Fibroblast of lung (primary cell): Measurements from ENCODE around the gene SLC25A41. TPM values are rescaled to one million over a fixed set of nuclear protein-coding genes. Genes with fewer than 3 reads are reported as not detected.

Experiments
- DNase-seq, 2 donors: peaks; one replicate each; pipeline versions ENCODE4 v3.0.0 to v3.0.0-alpha.2; 2010; ENCODE audit warnings: low read depth in 2 of 2
- H2AFZ ChIP-seq: 2 replicates; pipeline ENCODE4 v1.5.1; 2012; ENCODE audit warnings: low read length, control low read depth, inconsistent platforms
- H3K27ac ChIP-seq: 2 replicates; pipeline ENCODE4 v1.5.1; 2011; ENCODE audit warnings: low read length, control low read depth; ENCODE audit not compliant: insufficient read depth
- H3K27me3 ChIP-seq: 2 replicates; pipeline ENCODE4 v1.5.1; 2011; ENCODE audit warnings: mild to moderate bottlenecking, low read length; ENCODE audit not compliant: control insufficient read depth, insufficient read depth
- H3K36me3 ChIP-seq: 2 replicates; pipeline ENCODE4 v1.5.1; 2011; ENCODE audit warnings: low read length; ENCODE audit not compliant: control insufficient read depth, insufficient read depth
- H3K4me1 ChIP-seq: 2 replicates; pipeline ENCODE4 v1.5.1; 2011; ENCODE audit warnings: low read length; ENCODE audit not compliant: control insufficient read depth, insufficient read depth; ENCODE audit errors: extremely low read depth
- H3K4me2 ChIP-seq: 2 replicates; pipeline ENCODE4 v1.5.1; 2011; ENCODE audit warnings: low read length, control low read depth; ENCODE audit not compliant: insufficient read depth; ENCODE audit errors: extremely low read depth
- H3K4me3 ChIP-seq, 4 experiments: fragments of 200-600 bp in 1 of 4; sonication (generic) in 1 of 4; replicated peaks in 1 of 4; 2 replicates each; pipeline ENCODE4 v1.5.1; 2011 to 2016; ENCODE audit warnings: low read length in 4 of 4, low read depth in 3 of 4, mild to moderate bottlenecking in 3 of 4, control low read depth in 2 of 4, inconsistent platforms in 1 of 4, mixed read lengths in 1 of 4; ENCODE audit not compliant: insufficient read depth in 1 of 4; ENCODE audit errors: control extremely low read depth in 1 of 4
- H3K79me2 ChIP-seq: 2 replicates; pipeline ENCODE4 v1.5.1; 2012; ENCODE audit warnings: mild to moderate bottlenecking, low read length, inconsistent platforms; ENCODE audit not compliant: control insufficient read depth, insufficient read depth
- H3K9ac ChIP-seq: 2 replicates; pipeline ENCODE4 v1.5.1; 2011; ENCODE audit warnings: mild to moderate bottlenecking, low read length, control low read depth; ENCODE audit not compliant: insufficient read depth
- H3K9me3 ChIP-seq: 2 replicates; pipeline ENCODE4 v1.5.1; 2012; ENCODE audit warnings: low read depth, low read length; ENCODE audit not compliant: control insufficient read depth, insufficient read depth
- H4K20me1 ChIP-seq: 2 replicates; pipeline ENCODE4 v1.5.1; 2011; ENCODE audit warnings: low read length; ENCODE audit not compliant: control insufficient read depth, insufficient read depth; ENCODE audit errors: extremely low read depth
- EZH2 ChIP-seq: IDR thresholded peaks from 2 replicates; pipeline ENCODE4 v1.5.1; 2012; ENCODE audit warnings: low read length, control low read depth, mild to moderate bottlenecking; ENCODE audit errors: missing control alignments
- polyA plus RNA-seq, 2 donors: library from polyadenylated mRNA; depleted of rRNA in 1 of 2; stranded (reverse) in 1 of 2; unstranded in 1 of 2; fragments of >200 nt; gene quantifications; 2 replicates each; pipeline ENCODE4 v1.2.1, GENCODE V29; 2011 to 2012; ENCODE audit warnings: missing spikeins in 1 of 2
- total RNA-seq: library from RNA; depleted of rRNA; stranded (reverse); fragments of >200 nt; gene quantifications from 2 replicates; pipeline ENCODE4 v1.2.1, GENCODE V29; 2014
- TF ChIP-seq, protein P1 (sequence below), 2 donors: IDR thresholded peaks in 1 of 2; conservative IDR thresholded peaks in 1 of 2; 1 replicate in 1 of 2; 2 replicates in 1 of 2; pipeline ENCODE4 v1.5.1; 2011 to 2012; ENCODE audit warnings: low read length in 2 of 2, control low read depth in 1 of 2, inconsistent platforms in 1 of 2, low read depth in 1 of 2, mild to moderate bottlenecking in 1 of 2

Gene SLC25A41
- total and polyA plus RNA-seq, 2 donors (not counting 1 experiment from before 2014, with no cell fraction given) = under 0.01 TPM; not detected in 1

DNA sequence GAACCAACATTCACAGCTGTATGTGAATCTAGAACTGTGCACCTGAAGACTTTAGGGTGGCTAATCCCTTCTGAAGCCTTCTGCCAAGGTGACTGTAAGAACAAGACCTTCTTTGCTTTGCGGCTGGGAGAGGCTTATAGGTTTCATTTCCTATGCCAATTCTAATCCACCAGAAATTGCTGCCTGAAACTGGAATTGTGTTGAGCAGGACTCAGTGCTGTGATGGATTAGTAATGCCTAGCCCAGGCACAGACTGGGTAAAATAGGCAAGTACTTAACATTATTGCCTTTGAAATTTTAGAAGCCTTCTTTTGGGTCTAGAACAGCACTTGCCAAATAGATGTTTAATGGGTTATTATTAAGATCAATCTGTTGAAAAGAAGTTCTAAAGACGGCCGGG, 14.5 kb upstream of the SLC25A41 start:
- no peaks in the 10 kb centered on the region for H3K79me2 ChIP-seq
- no peaks in the 10 kb centered on the region for H4K20me1 ChIP-seq
- no peaks in the 10 kb centered on the region for H3K36me3 ChIP-seq
- H3K27ac ChIP-seq = no peak overlapping the region
- H2AFZ ChIP-seq = no peak overlapping the region
- H3K27me3 ChIP-seq = no peaks in the 10 kb centered on the region
- no peaks in the 10 kb centered on the region for H3K9me3 ChIP-seq
- no peak overlapping the region for H3K9ac ChIP-seq
- TF ChIP-seq, protein P1, sequence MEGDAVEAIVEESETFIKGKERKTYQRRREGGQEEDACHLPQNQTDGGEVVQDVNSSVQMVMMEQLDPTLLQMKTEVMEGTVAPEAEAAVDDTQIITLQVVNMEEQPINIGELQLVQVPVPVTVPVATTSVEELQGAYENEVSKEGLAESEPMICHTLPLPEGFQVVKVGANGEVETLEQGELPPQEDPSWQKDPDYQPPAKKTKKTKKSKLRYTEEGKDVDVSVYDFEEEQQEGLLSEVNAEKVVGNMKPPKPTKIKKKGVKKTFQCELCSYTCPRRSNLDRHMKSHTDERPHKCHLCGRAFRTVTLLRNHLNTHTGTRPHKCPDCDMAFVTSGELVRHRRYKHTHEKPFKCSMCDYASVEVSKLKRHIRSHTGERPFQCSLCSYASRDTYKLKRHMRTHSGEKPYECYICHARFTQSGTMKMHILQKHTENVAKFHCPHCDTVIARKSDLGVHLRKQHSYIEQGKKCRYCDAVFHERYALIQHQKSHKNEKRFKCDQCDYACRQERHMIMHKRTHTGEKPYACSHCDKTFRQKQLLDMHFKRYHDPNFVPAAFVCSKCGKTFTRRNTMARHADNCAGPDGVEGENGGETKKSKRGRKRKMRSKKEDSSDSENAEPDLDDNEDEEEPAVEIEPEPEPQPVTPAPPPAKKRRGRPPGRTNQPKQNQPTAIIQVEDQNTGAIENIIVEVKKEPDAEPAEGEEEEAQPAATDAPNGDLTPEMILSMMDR (conservative IDR thresholded peaks at IDR 0.05 in 1 of 2, IDR thresholded peaks at IDR 0.05 in 1 of 2; ENCODE audit: low read depth in 1 of 2, low read length in 2 of 2) = no peak
- TF ChIP-seq EZH2 = no peak
- H3K4me2 ChIP-seq = no peak overlapping the region
- H3K4me3 ChIP-seq = no peak overlapping the region
- H3K4me1 ChIP-seq = no peaks in the 10 kb centered on the region
- DNase-seq = no peak

DNA sequence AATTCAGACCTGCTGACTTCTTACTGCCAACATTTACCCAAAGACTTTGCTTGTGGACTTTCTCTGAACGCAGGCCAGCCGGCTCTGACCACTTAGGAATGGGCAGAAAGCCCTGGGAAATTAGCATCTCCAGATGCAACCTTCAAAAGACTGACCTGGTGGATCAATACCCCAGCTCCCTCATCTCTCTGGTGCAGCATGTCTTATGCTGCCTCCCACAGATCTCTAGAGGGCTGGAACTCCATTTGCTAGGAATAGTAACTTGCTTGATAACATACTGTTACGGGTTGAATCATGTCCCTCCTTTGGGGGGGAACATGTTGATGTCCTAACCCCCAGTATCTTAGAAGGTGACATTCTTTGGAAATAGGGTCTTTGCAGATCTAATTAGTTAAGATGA, 12.9 kb upstream of the SLC25A41 start:
- H4K20me1 ChIP-seq = no peaks in the 10 kb centered on the region
- H3K9ac ChIP-seq = no peak overlapping the region
- no peak for DNase-seq
- H3K27me3 ChIP-seq = no peaks in the 10 kb centered on the region
- no peaks in the 10 kb centered on the region for H3K79me2 ChIP-seq
- no peak overlapping the region for H2AFZ ChIP-seq
- TF ChIP-seq, protein P1 (conservative IDR thresholded peaks at IDR 0.05 in 1 of 2, IDR thresholded peaks at IDR 0.05 in 1 of 2; ENCODE audit: low read depth in 1 of 2, low read length in 2 of 2) = no peak
- TF ChIP-seq EZH2 = no peak
- H3K27ac ChIP-seq = no peak overlapping the region
- no peak overlapping the region for H3K4me2 ChIP-seq
- H3K36me3 ChIP-seq = no peaks in the 10 kb centered on the region
- no peak overlapping the region for H3K4me3 ChIP-seq
- no peaks in the 10 kb centered on the region for H3K4me1 ChIP-seq
- H3K9me3 ChIP-seq = no peaks in the 10 kb centered on the region

DNA sequence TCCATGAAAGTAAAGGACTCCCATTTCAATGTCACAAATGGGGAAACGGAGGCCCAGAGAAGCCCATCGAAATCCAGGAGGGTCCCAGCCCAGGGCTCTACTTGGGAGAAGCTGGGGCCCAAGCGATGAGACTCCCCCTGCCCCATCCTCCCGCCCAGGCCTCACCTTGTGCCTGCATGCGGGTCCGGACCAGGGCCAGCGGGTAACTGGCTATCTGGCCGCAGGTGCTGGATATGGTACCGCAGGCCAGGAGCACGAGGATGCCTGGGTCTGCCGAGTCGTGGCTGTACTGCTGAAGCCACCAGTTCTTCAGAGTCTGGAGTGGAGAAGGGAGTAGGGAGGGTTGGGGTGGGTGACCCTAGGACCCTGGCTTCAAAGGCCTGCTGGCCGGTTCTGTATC, 10.4 kb upstream of the SLC25A41 start:
- no peak overlapping the region for H3K4me3 ChIP-seq
- H3K9ac ChIP-seq = no peak overlapping the region
- no peak overlapping the region for H3K27ac ChIP-seq
- no peak overlapping the region for H3K4me2 ChIP-seq
- no peaks in the 10 kb centered on the region for H3K4me1 ChIP-seq
- H4K20me1 ChIP-seq = no peaks in the 10 kb centered on the region
- H3K36me3 ChIP-seq = no peaks in the 10 kb centered on the region
- H3K27me3 ChIP-seq = no peaks in the 10 kb centered on the region
- no peak overlapping the region for H2AFZ ChIP-seq
- TF ChIP-seq, protein P1 (conservative IDR thresholded peaks at IDR 0.05 in 1 of 2, IDR thresholded peaks at IDR 0.05 in 1 of 2; ENCODE audit: low read depth in 1 of 2, low read length in 2 of 2) = no peak
- TF ChIP-seq EZH2 = no peak
- DNase-seq = no peak
- H3K79me2 ChIP-seq = no peaks in the 10 kb centered on the region
- no peaks in the 10 kb centered on the region for H3K9me3 ChIP-seq
